ENCODE measurements around the gene ARL6. TPM values are rescaled to one million over a fixed set of nuclear protein-coding genes. Genes with fewer than 3 reads are reported as not detected.

ARL6 gene
- total and polyA plus RNA-seq, 2 of the 8 experiments (the other 6 are each of a cell fraction or from before 2014, with no cell fraction given): 1.8 to 12.0 TPM

DNA sequence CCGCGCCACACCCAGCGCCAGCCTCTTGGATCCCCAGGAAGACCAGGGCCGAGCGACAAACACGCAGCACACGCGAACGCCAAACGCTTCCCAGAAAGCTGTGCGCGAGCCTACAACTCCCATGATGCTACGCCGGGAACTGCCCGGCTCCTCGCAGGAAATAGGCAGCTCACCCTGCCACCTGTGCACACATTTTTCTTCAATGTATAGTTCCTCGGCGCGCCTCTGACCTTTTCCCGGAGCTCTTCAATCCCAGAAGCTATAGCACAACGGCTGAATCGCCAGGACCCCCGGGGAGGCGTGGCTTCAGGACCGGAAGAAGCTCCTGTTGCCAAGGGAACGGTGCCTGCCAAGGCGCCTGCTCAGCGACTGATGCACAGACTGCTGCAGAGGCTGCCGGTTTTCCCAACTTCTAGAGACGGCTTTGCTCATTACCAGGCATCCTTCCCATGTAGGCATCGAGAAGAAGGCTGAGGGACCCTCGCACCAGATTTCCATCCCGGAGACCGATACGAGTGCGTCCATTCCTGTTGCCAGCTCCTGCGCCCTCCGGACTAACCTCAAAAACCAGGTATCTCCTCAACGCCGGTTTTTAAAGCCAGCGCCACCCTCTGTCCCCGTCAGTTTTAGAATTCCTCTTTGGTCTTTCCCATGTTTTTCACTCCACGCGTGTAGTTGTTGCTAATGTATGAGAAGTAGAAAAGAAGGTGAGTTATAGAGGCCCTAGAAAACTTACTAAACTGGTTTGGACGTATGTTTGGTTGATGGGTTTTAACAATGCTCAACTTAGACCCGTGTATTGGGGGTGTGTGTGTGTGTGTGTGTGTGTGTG, at the start of gene ARL6 (continued):
- TF ChIP-seq, protein P1, sequence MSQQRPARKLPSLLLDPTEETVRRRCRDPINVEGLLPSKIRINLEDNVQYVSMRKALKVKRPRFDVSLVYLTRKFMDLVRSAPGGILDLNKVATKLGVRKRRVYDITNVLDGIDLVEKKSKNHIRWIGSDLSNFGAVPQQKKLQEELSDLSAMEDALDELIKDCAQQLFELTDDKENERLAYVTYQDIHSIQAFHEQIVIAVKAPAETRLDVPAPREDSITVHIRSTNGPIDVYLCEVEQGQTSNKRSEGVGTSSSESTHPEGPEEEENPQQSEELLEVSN (IDR thresholded peaks at IDR 0.05): no peak
- TF ChIP-seq POU5F1 (IDR thresholded peaks at IDR 0.05; ENCODE audit: low read depth, low read length) (no peak), POLR2AphosphoS5 (IDR thresholded peaks at IDR 0.05; ENCODE audit: low read depth, low read length) (0 out of 2 replicates have a peak, but pooled peaks have one; percentile 12), TAF1 (IDR thresholded peaks at IDR 0.05; ENCODE audit: low read depth, low read length) (0 out of 2 replicates have a peak, but pooled peaks have one; percentile 39), MAFK (IDR thresholded peaks at IDR 0.05; ENCODE audit: low read depth, low read length) (no peak), POLR2A (IDR thresholded peaks at IDR 0.05; ENCODE audit: control extremely low read depth in 1 of 2, low read depth in 2 of 2, low read length in 2 of 2) (no peak), YY1 (IDR thresholded peaks at IDR 0.05; ENCODE audit: low read depth, low read length) (no peak), JUND (IDR thresholded peaks at IDR 0.05; ENCODE audit: low read length) (no peak), NANOG (IDR thresholded peaks at IDR 0.05; ENCODE audit: insufficient read depth, low read depth, low read length, poor library complexity, severe bottlenecking) (no peak), BCL11A (IDR thresholded peaks at IDR 0.05; ENCODE audit: low read depth in 2 of 2, low read length in 2 of 2) (no peak), GTF2F1 (IDR thresholded peaks at IDR 0.05; ENCODE audit: borderline replicate concordance, low read depth, low read length) (no peak), RFX5 (IDR thresholded peaks at IDR 0.05; ENCODE audit: borderline replicate concordance, low read depth, low read length) (no peak), KDM5A (IDR thresholded peaks at IDR 0.05; ENCODE audit: low read length) (no peak), RAD21 (IDR thresholded peaks at IDR 0.05 in 1 of 2, conservative IDR thresholded peaks at IDR 0.05 in 1 of 2; ENCODE audit: low read depth in 2 of 2, low read length in 2 of 2) (0 out of 4 replicates have a peak, but pooled peaks of 1 of the 2 experiments have one; percentile 9), EGR1 (IDR thresholded peaks at IDR 0.05; ENCODE audit: borderline replicate concordance, low read depth, low read length) (no peak), SP4 (IDR thresholded peaks at IDR 0.05; ENCODE audit: low read length) (0 out of 2 replicates have a peak, but pooled peaks have one; percentile 39), CBX8 (IDR thresholded peaks at IDR 0.05; ENCODE audit: borderline replicate concordance, low read depth, low read length) (no peak)
- TF ChIP-seq, protein P2, sequence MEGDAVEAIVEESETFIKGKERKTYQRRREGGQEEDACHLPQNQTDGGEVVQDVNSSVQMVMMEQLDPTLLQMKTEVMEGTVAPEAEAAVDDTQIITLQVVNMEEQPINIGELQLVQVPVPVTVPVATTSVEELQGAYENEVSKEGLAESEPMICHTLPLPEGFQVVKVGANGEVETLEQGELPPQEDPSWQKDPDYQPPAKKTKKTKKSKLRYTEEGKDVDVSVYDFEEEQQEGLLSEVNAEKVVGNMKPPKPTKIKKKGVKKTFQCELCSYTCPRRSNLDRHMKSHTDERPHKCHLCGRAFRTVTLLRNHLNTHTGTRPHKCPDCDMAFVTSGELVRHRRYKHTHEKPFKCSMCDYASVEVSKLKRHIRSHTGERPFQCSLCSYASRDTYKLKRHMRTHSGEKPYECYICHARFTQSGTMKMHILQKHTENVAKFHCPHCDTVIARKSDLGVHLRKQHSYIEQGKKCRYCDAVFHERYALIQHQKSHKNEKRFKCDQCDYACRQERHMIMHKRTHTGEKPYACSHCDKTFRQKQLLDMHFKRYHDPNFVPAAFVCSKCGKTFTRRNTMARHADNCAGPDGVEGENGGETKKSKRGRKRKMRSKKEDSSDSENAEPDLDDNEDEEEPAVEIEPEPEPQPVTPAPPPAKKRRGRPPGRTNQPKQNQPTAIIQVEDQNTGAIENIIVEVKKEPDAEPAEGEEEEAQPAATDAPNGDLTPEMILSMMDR (IDR thresholded peaks at IDR 0.05; ENCODE audit: control extremely low read depth in 1 of 3, insufficient read depth in 1 of 3, low read depth in 1 of 3, low read length in 3 of 3): peak in 1 of 3 experiments; percentile 20; a peak in 1 of 4 replicates
- TF ChIP-seq, protein P3, sequence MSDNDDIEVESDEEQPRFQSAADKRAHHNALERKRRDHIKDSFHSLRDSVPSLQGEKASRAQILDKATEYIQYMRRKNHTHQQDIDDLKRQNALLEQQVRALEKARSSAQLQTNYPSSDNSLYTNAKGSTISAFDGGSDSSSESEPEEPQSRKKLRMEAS (IDR thresholded peaks at IDR 0.05): peak; percentile 42; the same call in 1 of the 2 replicates

All from H1 (cell line).